Measurements from ENCODE around the gene CIB4. TPM values are rescaled to one million over a fixed set of nuclear protein-coding genes. Genes with fewer than 3 reads are reported as not detected.

Gene CIB4
- total and polyA plus RNA-seq, 7 donors = not detected

DNA sequence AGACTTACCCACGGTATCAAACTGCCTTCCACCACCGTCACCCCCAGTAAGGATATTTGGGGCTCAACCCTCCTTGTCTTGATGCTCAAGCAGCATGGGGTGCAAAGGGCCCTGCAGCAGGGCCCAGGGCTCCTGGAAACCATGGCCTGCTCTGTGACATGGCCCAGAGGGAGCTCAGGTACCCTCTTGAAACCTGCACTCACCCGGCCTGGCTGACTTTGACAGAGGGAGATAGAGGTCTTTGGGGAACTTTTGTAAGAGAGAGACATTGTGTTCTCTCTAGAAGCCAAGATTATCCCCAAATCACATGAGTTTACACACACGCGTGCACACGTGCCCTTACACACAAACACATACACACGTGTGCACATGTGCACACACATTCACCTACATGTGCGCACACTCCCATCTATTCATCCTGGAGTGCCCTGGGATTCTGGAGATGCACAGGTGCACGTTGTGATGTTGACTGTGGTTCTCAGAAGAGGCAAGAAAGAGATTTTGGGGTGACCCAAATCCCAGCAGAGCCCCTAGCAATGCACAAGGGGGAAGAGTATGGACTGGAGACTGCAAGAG lies 31.7 kb upstream of the CIB4 start:
- 71 to 80% (median 75%) methylated on average over 9 of the region's 9 CpGs for WGBS, 3 donors
- intact Hi-C loops (cut with DNase I) = no loop called here

GRCh38 chr2:26672112-26672817 lies 31.1 kb upstream of the CIB4 start:
- Histone ChIP-seq H3K4me3 (no peak overlapping the region), H3K9me3 (no peaks in the 10 kb centered on the region), H3K4me1 (no peaks in the 10 kb centered on the region), H3K36me3 (ENCODE audit: insufficient read depth in 1 of 2, low read depth in 1 of 2) (no peaks in the 10 kb centered on the region), H3K27me3 (ENCODE audit: insufficient read depth in 3 of 3, low read length in 2 of 3) (peaks cover 0 to 27% (median 0%) of the 10 kb centered on the region in 3 donors), H3K27ac (no peak overlapping the region)
- no peak for TF ChIP-seq CTCF (IDR thresholded peaks at IDR 0.05)
- DNase-seq (no peak), ATAC-seq (no peak)
- intact Hi-C loops (cut with DNase I) = no loop called here
- 57 to 58% (median 57%) methylated on average over 11 of the region's 11 CpGs for WGBS, 3 donors

More for the DNA sequence above, 31.7 kb upstream of the CIB4 start:
- Histone ChIP-seq H3K4me1 (no peaks in the 10 kb centered on the region), H3K9me3 (no peaks in the 10 kb centered on the region), H3K27me3 (ENCODE audit: insufficient read depth in 3 of 3, low read length in 2 of 3) (peaks cover 0 to 32% (median 0%) of the 10 kb centered on the region in 3 donors), H3K27ac (no peak overlapping the region), H3K36me3 (ENCODE audit: insufficient read depth in 1 of 2, low read depth in 1 of 2) (no peaks in the 10 kb centered on the region), H3K4me3 (no peak overlapping the region)
- no peak for TF ChIP-seq CTCF (IDR thresholded peaks at IDR 0.05)
- ATAC-seq (no peak), DNase-seq (no peak)

DNA sequence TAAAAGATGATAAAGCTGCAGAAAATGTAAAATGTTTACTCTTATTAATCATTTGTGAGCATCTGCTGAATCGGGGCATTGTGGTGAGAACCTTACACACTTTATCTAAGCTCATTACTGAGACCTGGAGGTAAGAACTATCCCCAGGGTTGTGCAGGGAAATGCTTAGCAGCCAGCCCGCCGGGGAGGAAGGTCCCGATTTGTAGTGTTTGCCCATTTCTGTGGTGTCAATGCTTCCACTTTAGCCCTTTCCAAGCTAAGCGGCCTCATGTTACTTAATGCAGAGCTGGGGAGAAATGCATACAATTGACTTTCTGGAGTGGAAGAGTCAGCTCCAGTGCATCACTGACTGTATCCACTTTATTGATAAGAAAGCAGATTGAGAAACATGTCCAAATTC lies 30.5 kb upstream of the CIB4 start:
- Histone ChIP-seq H3K4me3 (no peak overlapping the region), H3K27ac (no peak overlapping the region), H3K9me3 (no peaks in the 10 kb centered on the region), H3K4me1 (no peaks in the 10 kb centered on the region), H3K36me3 (ENCODE audit: insufficient read depth in 1 of 2, low read depth in 1 of 2) (no peaks in the 10 kb centered on the region), H3K27me3 (ENCODE audit: insufficient read depth in 3 of 3, low read length in 2 of 3) (peaks cover 0 to 27% (median 0%) of the 10 kb centered on the region in 3 donors)
- no peak for TF ChIP-seq CTCF (IDR thresholded peaks at IDR 0.05)
- ATAC-seq = no peak
- 74 to 82% (median 76%) methylated on average over 5 of the region's 5 CpGs for WGBS, 3 donors
- intact Hi-C loops (cut with DNase I) = no loop called here
- no peak for DNase-seq

- WGBS, 3 donors = 71 to 76% (median 75%) methylated on average over 5 of the region's 5 CpGs
These were observed 29.8 kb upstream of the CIB4 start for GRCh38 chr2:26670931-26671460.

More at GRCh38 chr2:26670931-26671460, 29.8 kb upstream of the CIB4 start:
- H3K36me3 ChIP-seq (ENCODE audit: insufficient read depth in 1 of 2, low read depth in 1 of 2) = no peaks in the 10 kb centered on the region
- H3K4me1 ChIP-seq = no peaks in the 10 kb centered on the region
- H3K4me3 ChIP-seq = no peak overlapping the region
- peaks cover 0 to 27% (median 0%) of the 10 kb centered on the region in 3 donors for H3K27me3 ChIP-seq (ENCODE audit: insufficient read depth in 3 of 3, low read length in 2 of 3)
- DNase-seq (no peak), ATAC-seq (no peak)
- no peak overlapping the region for H3K27ac ChIP-seq
- no peak for TF ChIP-seq CTCF (IDR thresholded peaks at IDR 0.05)
- no peaks in the 10 kb centered on the region for H3K9me3 ChIP-seq
- intact Hi-C loops (cut with DNase I) = no loop called here

Measured in psoas muscle (tissue), 8 donors.